ENCODE results near the gene TMEM97. TPM values are rescaled to one million over a fixed set of nuclear protein-coding genes. Genes with fewer than 3 reads are reported as not detected.

The TMEM97 gene
- polyA plus RNA-seq, 1 experiment = 12.5 TPM

DNA sequence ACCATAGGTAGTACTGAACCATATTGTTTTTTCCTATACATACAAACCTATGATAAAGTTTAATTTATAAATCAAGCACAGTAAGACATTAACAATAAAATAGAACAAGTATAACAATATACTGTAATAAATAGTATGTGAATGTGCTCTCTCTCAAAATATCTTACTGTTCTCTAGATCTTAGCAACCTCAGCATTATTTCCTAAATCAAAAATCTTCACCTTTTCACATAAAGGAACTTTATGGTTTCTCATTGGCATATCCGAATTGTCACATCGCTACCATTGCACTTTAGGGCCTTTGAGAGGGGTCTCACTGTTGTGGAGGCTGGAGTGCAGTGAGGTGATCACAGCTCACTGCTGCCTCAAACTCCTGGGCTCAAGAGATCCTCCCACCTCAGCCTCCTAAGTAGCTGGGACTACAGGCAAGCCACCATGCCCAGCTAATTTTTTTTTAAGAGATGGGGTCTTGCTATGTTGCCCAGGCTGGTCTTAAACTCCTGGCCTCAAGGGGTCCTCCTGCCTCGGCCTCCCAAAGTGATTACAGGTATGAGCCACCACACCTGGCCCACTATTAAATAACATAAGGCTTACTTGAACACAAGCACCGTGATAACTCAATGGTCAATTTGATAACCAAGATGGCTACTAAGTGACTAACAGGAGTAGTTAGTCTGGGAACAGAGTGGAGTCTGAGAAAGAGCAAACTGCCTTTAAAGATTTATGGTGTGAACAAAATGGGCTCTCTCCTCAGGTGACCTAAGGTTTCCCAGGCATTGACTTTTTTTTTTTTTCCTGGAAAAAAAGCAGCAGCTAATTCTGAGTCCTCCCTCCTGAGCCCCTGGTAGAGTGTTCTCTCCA lies 2.9 kb upstream of the TMEM97 start:
- CTCF ChIA-PET = no interaction called here

DNA sequence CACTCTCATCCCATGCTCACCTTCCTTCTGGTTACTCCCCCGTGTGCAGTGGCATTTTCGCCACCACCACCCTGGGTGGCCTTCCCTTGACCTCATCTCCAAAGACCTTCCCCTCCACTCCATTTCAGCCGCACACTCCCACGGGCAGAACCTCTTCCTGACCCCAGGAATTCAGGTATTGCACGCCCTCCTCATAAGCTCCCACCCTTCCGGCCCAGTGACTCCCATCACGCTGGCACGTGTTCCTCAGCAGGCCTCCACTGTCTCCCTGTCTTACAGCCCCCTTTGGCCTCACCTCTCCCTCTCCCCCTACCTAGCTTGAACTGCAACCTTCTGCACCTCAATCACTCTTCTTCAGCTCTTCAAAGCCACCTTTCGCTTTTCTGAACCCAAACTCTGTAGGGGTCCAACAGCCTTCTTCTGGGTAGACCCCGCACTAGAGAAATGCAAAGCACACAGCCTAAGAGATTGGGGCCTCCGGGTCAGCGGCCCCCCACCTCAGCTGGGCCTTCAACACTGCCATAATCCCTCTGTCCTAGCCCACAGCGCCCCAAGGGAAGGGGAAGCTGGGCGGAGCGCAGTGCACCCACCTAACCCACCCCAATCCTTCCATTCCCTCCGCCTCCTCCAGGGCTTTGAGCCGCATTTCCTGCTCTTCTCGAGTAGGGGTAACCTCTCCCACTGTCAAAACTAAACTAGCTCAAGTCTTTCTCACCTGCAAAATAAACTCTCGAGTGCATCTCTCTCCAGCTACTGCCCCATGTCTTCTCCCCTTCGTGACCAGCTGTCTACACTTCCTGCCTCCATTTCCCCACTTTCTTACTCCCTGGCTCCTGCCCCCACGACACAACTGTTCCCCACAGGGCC lies 1.7 kb upstream of the TMEM97 start:
- CTCF ChIA-PET = interaction anchor here (0.7 to 1.8 kb wide), 3 partner anchors 18 to 512 kb away, joined by 3 to 5 read pairs (median 4); partner anchors contain the start of gene IFT20
- POLR2A ChIA-PET = no interaction called here
- TF ChIP-seq, protein P1, sequence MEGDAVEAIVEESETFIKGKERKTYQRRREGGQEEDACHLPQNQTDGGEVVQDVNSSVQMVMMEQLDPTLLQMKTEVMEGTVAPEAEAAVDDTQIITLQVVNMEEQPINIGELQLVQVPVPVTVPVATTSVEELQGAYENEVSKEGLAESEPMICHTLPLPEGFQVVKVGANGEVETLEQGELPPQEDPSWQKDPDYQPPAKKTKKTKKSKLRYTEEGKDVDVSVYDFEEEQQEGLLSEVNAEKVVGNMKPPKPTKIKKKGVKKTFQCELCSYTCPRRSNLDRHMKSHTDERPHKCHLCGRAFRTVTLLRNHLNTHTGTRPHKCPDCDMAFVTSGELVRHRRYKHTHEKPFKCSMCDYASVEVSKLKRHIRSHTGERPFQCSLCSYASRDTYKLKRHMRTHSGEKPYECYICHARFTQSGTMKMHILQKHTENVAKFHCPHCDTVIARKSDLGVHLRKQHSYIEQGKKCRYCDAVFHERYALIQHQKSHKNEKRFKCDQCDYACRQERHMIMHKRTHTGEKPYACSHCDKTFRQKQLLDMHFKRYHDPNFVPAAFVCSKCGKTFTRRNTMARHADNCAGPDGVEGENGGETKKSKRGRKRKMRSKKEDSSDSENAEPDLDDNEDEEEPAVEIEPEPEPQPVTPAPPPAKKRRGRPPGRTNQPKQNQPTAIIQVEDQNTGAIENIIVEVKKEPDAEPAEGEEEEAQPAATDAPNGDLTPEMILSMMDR (IDR thresholded peaks at IDR 0.05; ENCODE audit: insufficient read depth, low read depth, low read length) = no peak
- no peak overlapping the region for H3K4me3 ChIP-seq (ENCODE audit: low read depth, low read length)
- H3K27me3 ChIP-seq (ENCODE audit: control insufficient read depth, insufficient read depth, low read length) = no peaks in the 10 kb centered on the region
- no peak for DNase-seq (ENCODE audit: low read depth)
- H3K36me3 ChIP-seq (ENCODE audit: control insufficient read depth, insufficient read depth, low read length) = no peaks in the 10 kb centered on the region

More for the DNA sequence above, 2.9 kb upstream of the TMEM97 start:
- TF ChIP-seq, protein P1 (IDR thresholded peaks at IDR 0.05; ENCODE audit: insufficient read depth, low read depth, low read length) = no peak
- Histone ChIP-seq H3K36me3 (ENCODE audit: control insufficient read depth, insufficient read depth, low read length) (no peaks in the 10 kb centered on the region), H3K27me3 (ENCODE audit: control insufficient read depth, insufficient read depth, low read length) (no peaks in the 10 kb centered on the region), H3K4me3 (ENCODE audit: low read depth, low read length) (no peak overlapping the region)
- no peak for DNase-seq (ENCODE audit: low read depth)
- POLR2A ChIA-PET = no interaction called here

DNA sequence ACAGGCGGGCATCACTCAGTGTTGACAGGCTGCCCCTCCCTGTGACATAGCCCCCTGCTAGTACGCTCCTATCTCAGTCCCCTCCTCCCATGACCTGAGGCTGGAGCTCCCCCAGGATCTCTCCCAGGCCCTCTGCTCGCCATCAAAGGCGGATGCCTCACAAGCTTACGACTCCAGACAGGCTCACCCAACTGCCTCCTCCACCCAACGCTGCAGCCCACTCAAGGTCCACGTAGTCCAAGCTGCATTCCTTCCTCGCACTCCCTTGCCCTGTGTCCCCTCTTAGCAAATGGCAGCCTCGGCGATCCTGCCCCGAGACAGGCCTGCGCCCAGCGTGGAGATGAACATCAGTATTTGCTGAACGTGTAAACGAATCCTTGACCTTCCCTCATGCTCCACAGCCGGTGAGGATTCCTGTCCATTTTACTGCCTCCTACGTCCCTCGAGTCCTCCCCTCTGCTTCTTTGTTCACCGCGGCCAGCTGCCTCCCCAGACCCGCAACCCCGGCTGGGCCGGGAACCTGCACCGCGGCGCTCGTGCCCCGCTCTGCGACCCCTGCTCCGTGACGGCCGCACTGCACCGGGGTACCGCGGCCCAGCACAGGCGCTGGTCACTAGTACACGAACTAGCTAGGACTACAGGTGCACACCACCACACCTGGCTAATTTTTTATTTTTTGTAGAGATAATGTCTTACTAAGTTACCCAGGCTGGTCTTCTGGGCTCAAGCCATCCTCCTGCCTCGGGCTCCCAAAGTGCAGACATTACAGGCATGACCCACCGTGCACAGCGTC lies 838 bp upstream of the TMEM97 start:
- Histone ChIP-seq H3K27me3 (ENCODE audit: control insufficient read depth, insufficient read depth, low read length) (no peaks in the 10 kb centered on the region), H3K36me3 (ENCODE audit: control insufficient read depth, insufficient read depth, low read length) (no peaks in the 10 kb centered on the region), H3K4me3 (ENCODE audit: low read depth, low read length) (peak overlapping the region; percentile 62)
- TF ChIP-seq, protein P1 (IDR thresholded peaks at IDR 0.05; ENCODE audit: insufficient read depth, low read depth, low read length) = no peak
- POLR2A ChIA-PET = no interaction called here
- CTCF ChIA-PET = interaction anchor here (1.1 to 1.8 kb wide), 4 partner anchors 10 to 513 kb away, joined by 3 to 5 read pairs (median 4); no protein-coding TSS in a partner anchor
- no peak for DNase-seq (ENCODE audit: low read depth)

DNA sequence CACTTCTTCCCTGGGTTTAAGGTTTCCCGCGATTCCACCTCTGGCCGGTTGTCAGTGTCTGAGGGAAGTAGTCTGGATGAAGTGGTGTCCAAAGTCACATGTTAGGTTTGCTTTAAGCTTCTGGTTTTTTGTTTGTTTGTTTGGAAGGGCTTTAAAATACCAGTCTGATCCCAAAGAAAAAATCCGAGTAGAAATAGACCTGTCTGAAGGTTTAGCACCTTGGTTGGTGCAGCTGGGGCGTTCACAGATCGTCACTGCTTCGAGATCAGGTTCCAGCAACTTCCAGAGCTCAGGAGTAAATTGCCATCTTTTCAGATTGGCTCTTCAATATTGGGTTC lies 567 bp downstream of the TMEM97 start:
- TF ChIP-seq, protein P1 (IDR thresholded peaks at IDR 0.05; ENCODE audit: insufficient read depth, low read depth, low read length) = no peak
- ChIA-PET CTCF (interaction anchor here (0.8 to 1.7 kb wide), 4 partner anchors 9 to 87 kb away, joined by 4 to 5 read pairs (median 4); partner anchors contain the start of genes IFT20 and TNFAIP1), POLR2A (no interaction called here)
- no peaks in the 10 kb centered on the region for H3K27me3 ChIP-seq (ENCODE audit: control insufficient read depth, insufficient read depth, low read length)
- H3K36me3 ChIP-seq (ENCODE audit: control insufficient read depth, insufficient read depth, low read length) = no peaks in the 10 kb centered on the region
- H3K4me3 ChIP-seq (ENCODE audit: low read depth, low read length) = peak overlapping the region; percentile 62
- DNase-seq (ENCODE audit: low read depth) = no peak

Measured in BJ (cell line).